CD4-positive, alpha-beta T cell treated with Interleukin-2 at 100 ng/mL for 4 hours (primary cell): ENCODE results near the gene ELMO2.

Source experiments
- DNase-seq: peaks from one replicate; pipeline ENCODE4 v3.0.0-alpha.2; 2020; ENCODE audit warnings: low spot score

Gene ELMO2

GRCh38 chr20:46367234-46367633, 39.2 kb downstream of the ELMO2 start:
- no peak for DNase-seq

- DNase-seq, result no peak
These were observed 39.6 kb downstream of the ELMO2 start for GRCh38 chr20:46366826-46367225.

- DNase-seq, result peak; percentile 11
These were observed 40.8 kb downstream of the ELMO2 start for GRCh38 chr20:46365487-46366220.

- DNase-seq, result no peak
These were observed 41.5 kb downstream of the ELMO2 start for GRCh38 chr20:46364670-46365486.

GRCh38 chr20:46363874-46364669, 42.3 kb downstream of the ELMO2 start:
- DNase-seq, result peak; percentile 82

GRCh38 chr20:46362921-46363867, 43.2 kb downstream of the ELMO2 start:
- DNase-seq, result no peak

GRCh38 chr20:46361811-46362210, 44.6 kb downstream of the ELMO2 start:
- DNase-seq, result no peak

- DNase-seq, result peak; percentile 16
These were observed 45.0 kb downstream of the ELMO2 start for GRCh38 chr20:46361381-46361780.

GRCh38 chr20:46359233-46359751, 47.1 kb downstream of the ELMO2 start:
- DNase-seq, result no peak

- no peak for DNase-seq
These were observed 47.9 kb downstream of the ELMO2 start for GRCh38 chr20:46358346-46359058.

- no peak for DNase-seq
These were observed 49.3 kb downstream of the ELMO2 start for GRCh38 chr20:46357030-46357514.

GRCh38 chr20:46356195-46357029, 50.0 kb downstream of the ELMO2 start:
- no peak for DNase-seq

GRCh38 chr20:46355778-46356177, 50.6 kb downstream of the ELMO2 start:
- DNase-seq, result no peak

- no peak for DNase-seq
These were observed 51.3 kb downstream of the ELMO2 start for GRCh38 chr20:46354920-46355654.

- no peak for DNase-seq
These were observed 52.2 kb downstream of the ELMO2 start for GRCh38 chr20:46354207-46354555.

GRCh38 chr20:46353500-46354206, 52.8 kb downstream of the ELMO2 start:
- DNase-seq, result no peak

GRCh38 chr20:46352370-46352938, 54.0 kb downstream of the ELMO2 start:
- no peak for DNase-seq
